HG03095 (cell line): ENCODE measurements around the gene EML4.
"Not testable (repeated sequence)": the region's sequence is repeated elsewhere in the genome, so short reads cannot be mapped to it uniquely, and the experiment has no call there.

ENCODE experiments used
- ATAC-seq: cut with Tn5 transposase; IDR thresholded peaks from one replicate; pipeline ENCODE4 v1.9.1; 2021; ENCODE audit warnings: moderate library complexity; ENCODE audit not compliant: unreplicated experiment

EML4 gene

GRCh38 chr2:42371611-42372473, 202.7 kb downstream of the EML4 start:
- ATAC-seq = no peak

- ATAC-seq = no peak
These were observed 203.5 kb downstream of the EML4 start for GRCh38 chr2:42372474-42373200.

- ATAC-seq = no peak
These were observed 207.6 kb downstream of the EML4 start for GRCh38 chr2:42376758-42377157.

- no peak for ATAC-seq
These were observed 209.3 kb downstream of the EML4 start for GRCh38 chr2:42378415-42378814.

- not testable (repeated sequence) for ATAC-seq
These were observed 210.9 kb downstream of the EML4 start for GRCh38 chr2:42380026-42380425.

GRCh38 chr2:42382144-42382543, 213.0 kb downstream of the EML4 start:
- no peak for ATAC-seq
